ENCODE data around the gene ADAM15. TPM values are rescaled to one million over a fixed set of nuclear protein-coding genes. Genes with fewer than 3 reads are reported as not detected.

ADAM15 gene
- total and polyA plus RNA-seq, 2 experiments from 2014 or later, result 19.5 to 25.2 TPM

DNA sequence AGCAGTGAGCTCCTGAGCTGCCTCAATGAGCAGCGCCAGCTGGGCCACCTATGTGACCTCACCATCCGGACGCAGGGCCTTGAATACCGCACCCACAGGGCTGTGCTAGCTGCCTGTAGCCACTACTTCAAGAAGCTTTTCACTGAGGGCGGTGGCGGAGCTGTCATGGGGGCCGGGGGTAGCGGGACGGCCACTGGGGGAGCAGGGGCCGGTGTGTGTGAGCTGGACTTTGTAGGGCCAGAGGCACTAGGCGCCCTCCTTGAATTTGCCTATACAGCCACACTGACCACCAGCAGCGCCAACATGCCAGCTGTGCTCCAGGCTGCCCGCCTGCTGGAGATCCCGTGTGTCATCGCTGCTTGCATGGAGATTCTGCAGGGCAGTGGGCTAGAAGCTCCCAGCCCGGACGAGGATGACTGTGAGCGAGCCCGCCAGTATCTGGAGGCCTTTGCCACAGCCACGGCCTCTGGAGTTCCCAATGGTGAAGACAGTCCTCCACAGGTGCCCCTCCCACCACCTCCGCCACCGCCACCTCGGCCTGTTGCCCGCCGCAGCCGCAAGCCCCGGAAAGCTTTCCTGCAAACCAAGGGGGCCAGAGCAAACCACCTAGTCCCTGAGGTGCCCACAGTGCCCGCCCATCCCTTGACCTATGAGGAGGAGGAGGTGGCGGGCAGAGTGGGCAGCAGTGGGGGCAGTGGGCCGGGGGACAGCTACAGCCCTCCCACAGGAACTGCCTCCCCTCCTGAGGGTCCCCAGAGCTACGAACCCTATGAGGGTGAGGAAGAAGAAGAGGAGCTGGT is 36.2 kb upstream of the ADAM15 start:
- H3K36me3 ChIP-seq, result peaks cover 3% of the 10 kb centered on the region
- peaks cover 10% of the 10 kb centered on the region for H3K4me1 ChIP-seq (ENCODE audit: low read depth)
- no peaks in the 10 kb centered on the region for H3K27me3 ChIP-seq
- DNase-seq (ENCODE audit: low read depth in 1 of 2, low spot score in 1 of 2), result no peak
- H3K27ac ChIP-seq, result no peak overlapping the region
- H3K4me3 ChIP-seq, result no peak overlapping the region
- TF ChIP-seq, protein P1, sequence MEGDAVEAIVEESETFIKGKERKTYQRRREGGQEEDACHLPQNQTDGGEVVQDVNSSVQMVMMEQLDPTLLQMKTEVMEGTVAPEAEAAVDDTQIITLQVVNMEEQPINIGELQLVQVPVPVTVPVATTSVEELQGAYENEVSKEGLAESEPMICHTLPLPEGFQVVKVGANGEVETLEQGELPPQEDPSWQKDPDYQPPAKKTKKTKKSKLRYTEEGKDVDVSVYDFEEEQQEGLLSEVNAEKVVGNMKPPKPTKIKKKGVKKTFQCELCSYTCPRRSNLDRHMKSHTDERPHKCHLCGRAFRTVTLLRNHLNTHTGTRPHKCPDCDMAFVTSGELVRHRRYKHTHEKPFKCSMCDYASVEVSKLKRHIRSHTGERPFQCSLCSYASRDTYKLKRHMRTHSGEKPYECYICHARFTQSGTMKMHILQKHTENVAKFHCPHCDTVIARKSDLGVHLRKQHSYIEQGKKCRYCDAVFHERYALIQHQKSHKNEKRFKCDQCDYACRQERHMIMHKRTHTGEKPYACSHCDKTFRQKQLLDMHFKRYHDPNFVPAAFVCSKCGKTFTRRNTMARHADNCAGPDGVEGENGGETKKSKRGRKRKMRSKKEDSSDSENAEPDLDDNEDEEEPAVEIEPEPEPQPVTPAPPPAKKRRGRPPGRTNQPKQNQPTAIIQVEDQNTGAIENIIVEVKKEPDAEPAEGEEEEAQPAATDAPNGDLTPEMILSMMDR (IDR thresholded peaks at IDR 0.05; ENCODE audit: low read depth, low read length), result no peak
- no peaks in the 10 kb centered on the region for H3K9me3 ChIP-seq (ENCODE audit: low read depth)

DNA sequence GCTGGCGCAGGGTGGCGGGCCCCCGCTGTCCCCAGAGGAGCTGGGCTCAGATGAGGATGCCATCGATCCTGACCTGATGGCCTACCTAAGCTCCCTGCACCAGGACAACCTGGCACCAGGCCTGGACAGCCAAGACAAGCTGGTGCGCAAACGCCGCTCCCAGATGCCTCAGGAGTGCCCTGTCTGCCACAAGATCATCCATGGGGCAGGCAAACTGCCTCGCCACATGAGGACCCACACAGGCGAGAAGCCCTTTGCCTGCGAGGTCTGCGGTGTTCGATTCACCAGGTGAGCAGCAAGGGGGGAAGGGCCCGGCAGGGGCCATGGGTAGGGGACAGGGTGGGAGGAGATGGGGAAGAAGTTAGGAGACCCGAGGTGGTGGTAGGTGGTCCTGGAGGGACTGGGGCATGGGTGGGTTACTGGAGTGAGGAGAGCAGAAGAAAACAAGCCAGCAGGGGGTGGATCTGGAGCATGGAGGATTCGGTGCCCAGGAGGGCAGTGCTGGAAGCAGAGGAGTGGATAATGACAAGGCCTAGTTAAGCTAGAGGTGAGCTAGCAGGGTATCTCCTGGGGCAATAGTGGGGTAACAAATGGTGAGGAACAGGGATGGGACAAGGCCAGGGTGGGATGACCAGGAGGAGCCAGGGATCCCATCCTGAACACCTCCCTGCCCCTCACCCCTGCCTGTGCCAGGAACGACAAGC is 35.4 kb upstream of the ADAM15 start:
- Histone ChIP-seq H3K27ac (no peak overlapping the region), H3K4me1 (ENCODE audit: low read depth) (peaks cover 10% of the 10 kb centered on the region), H3K36me3 (peaks cover 3% of the 10 kb centered on the region), H3K27me3 (no peaks in the 10 kb centered on the region), H3K9me3 (ENCODE audit: low read depth) (no peaks in the 10 kb centered on the region), H3K4me3 (no peak overlapping the region)
- DNase-seq (ENCODE audit: low read depth in 1 of 2, low spot score in 1 of 2), result no peak
- TF ChIP-seq, protein P1 (IDR thresholded peaks at IDR 0.05; ENCODE audit: low read depth, low read length), result no peak

DNA sequence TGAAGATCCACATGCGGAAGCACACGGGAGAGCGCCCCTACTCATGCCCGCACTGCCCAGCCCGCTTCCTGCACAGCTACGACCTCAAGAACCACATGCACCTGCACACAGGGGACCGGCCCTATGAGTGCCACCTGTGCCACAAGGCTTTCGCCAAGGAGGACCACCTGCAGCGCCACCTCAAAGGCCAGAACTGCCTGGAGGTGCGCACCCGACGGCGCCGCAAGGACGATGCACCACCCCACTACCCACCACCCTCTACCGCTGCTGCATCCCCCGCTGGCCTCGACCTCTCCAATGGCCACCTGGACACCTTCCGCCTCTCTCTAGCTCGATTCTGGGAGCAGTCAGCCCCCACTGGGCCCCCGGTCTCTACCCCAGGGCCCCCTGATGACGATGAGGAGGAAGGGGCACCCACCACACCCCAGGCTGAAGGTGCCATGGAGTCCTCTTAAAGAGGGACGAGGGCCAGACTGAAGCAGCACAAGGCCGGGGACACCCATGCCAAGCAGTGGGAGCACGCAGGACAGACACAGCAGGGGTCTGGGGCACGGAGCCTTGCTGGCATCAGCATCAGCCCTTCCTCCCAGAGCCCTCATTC is 34.8 kb upstream of the ADAM15 start:
- Histone ChIP-seq H3K4me3 (no peak overlapping the region), H3K36me3 (peaks cover 3% of the 10 kb centered on the region), H3K9me3 (ENCODE audit: low read depth) (no peaks in the 10 kb centered on the region), H3K27me3 (no peaks in the 10 kb centered on the region), H3K27ac (no peak overlapping the region), H3K4me1 (ENCODE audit: low read depth) (peaks cover 10% of the 10 kb centered on the region)
- TF ChIP-seq, protein P1 (IDR thresholded peaks at IDR 0.05; ENCODE audit: low read depth, low read length), result no peak
- no peak for DNase-seq (ENCODE audit: low read depth in 1 of 2, low spot score in 1 of 2)

DNA sequence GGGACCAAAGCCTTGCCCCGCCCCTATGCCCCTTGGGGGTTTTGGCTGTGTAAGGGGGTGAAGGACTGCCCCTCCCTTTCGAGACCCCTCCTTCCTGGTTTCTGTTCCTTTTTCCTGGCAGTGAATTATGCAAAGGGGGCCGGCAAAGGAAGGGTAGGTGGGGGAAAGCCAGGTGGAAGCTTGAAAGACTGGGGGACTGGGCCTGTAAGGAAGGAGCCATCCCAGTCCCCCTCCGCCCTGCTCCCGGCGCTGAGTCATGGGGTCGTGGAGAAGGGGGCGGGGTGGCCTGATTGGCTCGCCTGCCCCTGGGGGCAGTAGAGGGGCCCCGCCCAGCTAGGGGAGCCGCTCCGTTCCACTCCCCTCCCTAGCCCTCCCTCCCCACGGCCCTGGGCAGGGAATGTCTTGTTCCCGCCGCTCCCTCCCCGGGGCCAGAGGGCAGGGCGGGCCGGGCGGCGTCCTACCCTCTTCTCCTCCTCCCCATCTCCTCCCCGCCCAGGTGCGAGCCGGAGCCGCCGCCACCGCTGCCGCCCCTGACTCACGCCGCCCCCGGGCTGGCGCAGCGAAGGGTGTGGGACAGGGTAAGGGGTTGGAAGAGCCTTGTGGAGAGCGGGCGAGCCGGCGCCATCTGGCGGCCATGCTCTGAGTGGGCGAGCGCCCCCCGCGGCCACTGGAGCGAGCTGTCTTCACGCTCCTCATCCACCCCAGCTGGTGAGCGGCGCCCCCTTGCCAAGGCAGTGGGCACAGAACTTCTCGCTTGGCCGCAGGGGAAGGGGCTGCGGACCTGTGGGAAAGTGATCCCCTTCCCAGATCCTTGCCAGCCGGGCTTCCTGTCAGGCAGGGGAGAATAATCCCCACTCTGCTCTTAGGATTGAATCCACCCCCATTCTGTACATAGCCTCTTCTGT is 33.8 kb upstream of the ADAM15 start:
- DNase-seq (ENCODE audit: low read depth in 1 of 2, low spot score in 1 of 2), result peak; percentile 87 to 91
- H3K9me3 ChIP-seq (ENCODE audit: low read depth), result no peaks in the 10 kb centered on the region
- peaks cover 10% of the 10 kb centered on the region for H3K4me1 ChIP-seq (ENCODE audit: low read depth)
- peaks cover 3% of the 10 kb centered on the region for H3K36me3 ChIP-seq
- TF ChIP-seq, protein P1 (IDR thresholded peaks at IDR 0.05; ENCODE audit: low read depth, low read length), result peak; percentile 99
- H3K4me3 ChIP-seq, result peak overlapping the region; percentile 39
- H3K27ac ChIP-seq, result no peak overlapping the region
- H3K27me3 ChIP-seq, result no peaks in the 10 kb centered on the region

DNA sequence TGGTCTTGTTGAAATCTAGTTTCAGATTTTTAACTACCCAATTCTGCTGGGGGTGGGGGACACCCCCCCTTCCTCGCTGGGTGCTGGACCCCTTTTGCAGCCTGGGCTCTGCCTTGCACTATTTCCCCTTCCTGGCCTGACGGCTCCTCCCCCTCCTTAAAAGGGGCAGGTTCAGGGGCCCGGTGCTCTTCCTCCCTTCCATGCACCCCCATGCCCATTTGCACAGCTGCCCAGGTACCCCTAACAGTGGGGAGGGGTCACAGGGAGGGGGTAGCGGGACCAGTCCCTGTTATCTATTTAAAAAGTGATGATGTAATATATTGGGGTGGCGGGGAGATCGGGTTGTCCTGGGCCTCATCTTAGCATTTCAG is 33.2 kb upstream of the ADAM15 start:
- Histone ChIP-seq H3K36me3 (peaks cover 3% of the 10 kb centered on the region), H3K4me1 (ENCODE audit: low read depth) (peaks cover 13% of the 10 kb centered on the region), H3K27ac (no peak overlapping the region), H3K27me3 (no peaks in the 10 kb centered on the region), H3K4me3 (no peak overlapping the region), H3K9me3 (ENCODE audit: low read depth) (no peaks in the 10 kb centered on the region)
- TF ChIP-seq, protein P1 (IDR thresholded peaks at IDR 0.05; ENCODE audit: low read depth, low read length), result no peak
- DNase-seq (ENCODE audit: low read depth in 1 of 2, low spot score in 1 of 2), result no peak

Data from cardiac muscle cell (in vitro differentiated cells and primary cell).